HepG2 (cell line): ENCODE results near the gene BSND. TPM values are rescaled to one million over a fixed set of nuclear protein-coding genes. Genes with fewer than 3 reads are reported as not detected.

Experiments
- BHLHE40 ChIP-seq: IDR thresholded peaks from 2 replicates; pipeline ENCODE4 v1.6.1; 2011; ENCODE audit warnings: low read length, improper control_type of control experiment
- EEA1 ChIP-seq: sonication (generic); formaldehyde crosslinking; IDR thresholded peaks from 2 replicates; pipeline ENCODE4 v1.5.1; 2020; ENCODE audit warnings: mild to moderate bottlenecking, missing genetic modification reagents, borderline replicate concordance
- GABPB1 ChIP-seq: IDR thresholded peaks from 2 replicates; pipeline ENCODE4 v1.6.1; 2016; ENCODE audit warnings: mild to moderate bottlenecking, missing genetic modification reagents, moderate library complexity, missing compliant biosample characterization
- ISX ChIP-seq: sonication (generic); formaldehyde crosslinking; conservative IDR thresholded peaks from 2 replicates; pipeline ENCODE4 v1.5.0; 2020; ENCODE audit warnings: missing genetic modification reagents
- JDP2 ChIP-seq: sonication (generic); formaldehyde crosslinking; IDR thresholded peaks from 2 replicates; pipeline ENCODE4 v1.8.1; 2022; ENCODE audit warnings: missing genetic modification reagents, borderline replicate concordance
- NCOA2 ChIP-seq: sonication (generic); formaldehyde crosslinking; IDR thresholded peaks from 2 replicates; pipeline ENCODE4 v1.8.0; 2022; ENCODE audit warnings: inconsistent platforms
- NONO ChIP-seq, 2 experiments: fragments of 450-650 bp in 1 of 2; sonication (generic) in 1 of 2; formaldehyde crosslinking in 1 of 2; IDR thresholded peaks in 1 of 2; conservative IDR thresholded peaks in 1 of 2; 2 replicates each; pipeline versions ENCODE4 v1.6.1 to v1.8.0; 2017 to 2022; ENCODE audit warnings: mild to moderate bottlenecking in 1 of 2, missing genetic modification reagents in 1 of 2, moderate library complexity in 1 of 2
- PHF20 ChIP-seq: sonication (generic); formaldehyde crosslinking; IDR thresholded peaks from 2 replicates; pipeline ENCODE4 v1.5.0; 2020; ENCODE audit warnings: mild to moderate bottlenecking, missing genetic modification reagents
- SAP130 ChIP-seq: IDR thresholded peaks from 2 replicates; pipeline ENCODE4 v1.6.1; 2016; ENCODE audit warnings: low read depth
- SNRNP70 ChIP-seq: fragments of 200-400 bp; formaldehyde crosslinking; IDR thresholded peaks from 2 replicates; pipeline ENCODE4 v1.6.1; 2017; ENCODE audit warnings: mild to moderate bottlenecking, low read depth, low read length, moderate library complexity
- SP140L ChIP-seq: sonication (generic); formaldehyde crosslinking; IDR thresholded peaks from 2 replicates; pipeline ENCODE4 v1.4.0; 2020; ENCODE audit warnings: missing genetic modification reagents, borderline replicate concordance
- TAF15 ChIP-seq: fragments of 200-400 bp; formaldehyde crosslinking; IDR thresholded peaks from one replicate; pipeline ENCODE4 v1.6.1; 2018; ENCODE audit warnings: mild to moderate bottlenecking, low read depth, low read length; ENCODE audit not compliant: poor library complexity, severe bottlenecking
- TOPORS ChIP-seq: sonication (generic); formaldehyde crosslinking; IDR thresholded peaks from 2 replicates; pipeline ENCODE4 v1.8.0; 2023; ENCODE audit warnings: mild to moderate bottlenecking, missing genetic modification reagents
- ZNF619 ChIP-seq: sonication (generic); formaldehyde crosslinking; IDR thresholded peaks from 2 replicates; pipeline ENCODE4 v1.4.0; 2020; ENCODE audit warnings: mild to moderate bottlenecking, missing genetic modification reagents
- polyA plus RNA-seq, 8 experiments: library from polyadenylated mRNA; depleted of rRNA in 3 of 8; stranded (reverse) in 7 of 8; unstranded in 1 of 8; fragments of >200 nt; fragmentation: Illumina TruSeq in 4 of 8; extraction: Trizol in 4 of 8; gene quantifications; 2 replicates each; pipeline versions ENCODE4 v1.2.1 to v1.2.3, GENCODE V29; 2011 to 2016; ENCODE audit warnings: low read depth in 4 of 8, missing spikeins in 1 of 8, mixed read lengths in 1 of 8; ENCODE audit not compliant: insufficient read depth in 1 of 8
- total RNA-seq, 5 experiments: library from RNA; depleted of rRNA; stranded (reverse); fragments of >200 nt; fragmentation: Illumina TruSeq; extraction: Trizol; gene quantifications; 2 replicates each; pipeline ENCODE4 v1.2.3, GENCODE V29; 2016; ENCODE audit warnings: low read depth in 1 of 5
- TF ChIP-seq, protein P1 (sequence below): sonication (generic); formaldehyde crosslinking; IDR thresholded peaks from 2 replicates; pipeline ENCODE4 v1.9.0; 2021; ENCODE audit warnings: missing genetic modification reagents, borderline replicate concordance
- TF ChIP-seq, protein P2 (sequence below): sonication (generic); formaldehyde crosslinking; IDR thresholded peaks from 2 replicates; pipeline ENCODE4 v1.9.0; 2022; ENCODE audit warnings: missing genetic modification reagents, mild to moderate bottlenecking, borderline replicate concordance
- TF ChIP-seq, protein P3 (sequence below): sonication (generic); formaldehyde crosslinking; IDR thresholded peaks from 2 replicates; pipeline ENCODE4 v1.4.0; 2020; ENCODE audit warnings: missing genetic modification reagents
- TF ChIP-seq, protein P4 (sequence below): sonication (generic); formaldehyde crosslinking; IDR thresholded peaks from 2 replicates; pipeline ENCODE4 v1.8.1; 2022; ENCODE audit warnings: mild to moderate bottlenecking, missing genetic modification reagents

BSND gene
- total and polyA plus RNA-seq, 2 of the 13 experiments (the other 11 are each of a cell fraction or from before 2014, with no cell fraction given) = not detected

DNA sequence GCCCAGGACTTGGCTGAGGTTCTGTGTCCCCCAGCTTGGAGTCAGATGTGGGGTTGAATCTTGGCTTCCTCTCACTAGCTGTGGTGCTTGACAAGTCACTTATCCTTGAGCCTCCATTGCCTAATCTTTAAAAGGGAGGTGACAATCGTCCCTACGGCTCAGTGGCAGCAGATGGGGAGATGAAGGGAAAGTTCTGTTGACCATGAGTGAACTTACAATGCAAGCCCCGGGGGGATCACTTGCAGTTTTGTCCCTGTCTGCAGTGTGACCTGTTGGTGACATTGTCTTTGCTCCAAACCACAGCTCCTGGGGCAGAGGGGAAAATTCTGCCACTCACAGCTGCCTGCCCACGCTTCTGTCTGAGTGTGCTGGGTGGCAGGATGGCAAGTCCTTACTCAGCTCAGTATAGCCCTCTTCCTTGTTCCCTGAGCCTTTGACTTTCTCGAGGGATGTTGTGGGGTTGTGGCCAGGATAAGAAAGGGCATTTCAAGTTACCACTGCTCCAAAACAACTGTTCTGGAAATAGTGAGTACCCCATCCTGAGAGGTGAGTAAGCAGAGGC is 42.3 kb downstream of the BSND start (continued):
- TF ChIP-seq, protein P1, sequence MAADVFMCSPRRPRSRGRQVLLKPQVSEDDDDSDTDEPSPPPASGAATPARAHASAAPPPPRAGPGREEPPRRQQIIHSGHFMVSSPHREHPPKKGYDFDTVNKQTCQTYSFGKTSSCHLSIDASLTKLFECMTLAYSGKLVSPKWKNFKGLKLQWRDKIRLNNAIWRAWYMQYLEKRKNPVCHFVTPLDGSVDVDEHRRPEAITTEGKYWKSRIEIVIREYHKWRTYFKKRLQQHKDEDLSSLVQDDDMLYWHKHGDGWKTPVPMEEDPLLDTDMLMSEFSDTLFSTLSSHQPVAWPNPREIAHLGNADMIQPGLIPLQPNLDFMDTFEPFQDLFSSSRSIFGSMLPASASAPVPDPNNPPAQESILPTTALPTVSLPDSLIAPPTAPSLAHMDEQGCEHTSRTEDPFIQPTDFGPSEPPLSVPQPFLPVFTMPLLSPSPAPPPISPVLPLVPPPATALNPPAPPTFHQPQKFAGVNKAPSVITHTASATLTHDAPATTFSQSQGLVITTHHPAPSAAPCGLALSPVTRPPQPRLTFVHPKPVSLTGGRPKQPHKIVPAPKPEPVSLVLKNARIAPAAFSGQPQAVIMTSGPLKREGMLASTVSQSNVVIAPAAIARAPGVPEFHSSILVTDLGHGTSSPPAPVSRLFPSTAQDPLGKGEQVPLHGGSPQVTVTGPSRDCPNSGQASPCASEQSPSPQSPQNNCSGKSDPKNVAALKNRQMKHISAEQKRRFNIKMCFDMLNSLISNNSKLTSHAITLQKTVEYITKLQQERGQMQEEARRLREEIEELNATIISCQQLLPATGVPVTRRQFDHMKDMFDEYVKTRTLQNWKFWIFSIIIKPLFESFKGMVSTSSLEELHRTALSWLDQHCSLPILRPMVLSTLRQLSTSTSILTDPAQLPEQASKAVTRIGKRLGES (CRISPR knock-in tag) = no peak
- TF ChIP-seq EEA1 = no peak
- TF ChIP-seq, protein P2, sequence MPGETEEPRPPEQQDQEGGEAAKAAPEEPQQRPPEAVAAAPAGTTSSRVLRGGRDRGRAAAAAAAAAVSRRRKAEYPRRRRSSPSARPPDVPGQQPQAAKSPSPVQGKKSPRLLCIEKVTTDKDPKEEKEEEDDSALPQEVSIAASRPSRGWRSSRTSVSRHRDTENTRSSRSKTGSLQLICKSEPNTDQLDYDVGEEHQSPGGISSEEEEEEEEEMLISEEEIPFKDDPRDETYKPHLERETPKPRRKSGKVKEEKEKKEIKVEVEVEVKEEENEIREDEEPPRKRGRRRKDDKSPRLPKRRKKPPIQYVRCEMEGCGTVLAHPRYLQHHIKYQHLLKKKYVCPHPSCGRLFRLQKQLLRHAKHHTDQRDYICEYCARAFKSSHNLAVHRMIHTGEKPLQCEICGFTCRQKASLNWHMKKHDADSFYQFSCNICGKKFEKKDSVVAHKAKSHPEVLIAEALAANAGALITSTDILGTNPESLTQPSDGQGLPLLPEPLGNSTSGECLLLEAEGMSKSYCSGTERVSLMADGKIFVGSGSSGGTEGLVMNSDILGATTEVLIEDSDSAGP (CRISPR knock-in tag) = no peak
- no peak for TF ChIP-seq NCOA2 (CRISPR knock-in tag)
- TF ChIP-seq SP140L (CRISPR knock-in tag) = no peak
- TF ChIP-seq JDP2 (CRISPR knock-in tag) = no peak
- TF ChIP-seq PHF20 (CRISPR knock-in tag) = no peak
- no peak for TF ChIP-seq ISX (CRISPR knock-in tag)
- TF ChIP-seq, protein P3, sequence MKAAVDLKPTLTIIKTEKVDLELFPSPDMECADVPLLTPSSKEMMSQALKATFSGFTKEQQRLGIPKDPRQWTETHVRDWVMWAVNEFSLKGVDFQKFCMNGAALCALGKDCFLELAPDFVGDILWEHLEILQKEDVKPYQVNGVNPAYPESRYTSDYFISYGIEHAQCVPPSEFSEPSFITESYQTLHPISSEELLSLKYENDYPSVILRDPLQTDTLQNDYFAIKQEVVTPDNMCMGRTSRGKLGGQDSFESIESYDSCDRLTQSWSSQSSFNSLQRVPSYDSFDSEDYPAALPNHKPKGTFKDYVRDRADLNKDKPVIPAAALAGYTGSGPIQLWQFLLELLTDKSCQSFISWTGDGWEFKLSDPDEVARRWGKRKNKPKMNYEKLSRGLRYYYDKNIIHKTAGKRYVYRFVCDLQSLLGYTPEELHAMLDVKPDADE (CRISPR knock-in tag) = no peak
- TF ChIP-seq, protein P4, sequence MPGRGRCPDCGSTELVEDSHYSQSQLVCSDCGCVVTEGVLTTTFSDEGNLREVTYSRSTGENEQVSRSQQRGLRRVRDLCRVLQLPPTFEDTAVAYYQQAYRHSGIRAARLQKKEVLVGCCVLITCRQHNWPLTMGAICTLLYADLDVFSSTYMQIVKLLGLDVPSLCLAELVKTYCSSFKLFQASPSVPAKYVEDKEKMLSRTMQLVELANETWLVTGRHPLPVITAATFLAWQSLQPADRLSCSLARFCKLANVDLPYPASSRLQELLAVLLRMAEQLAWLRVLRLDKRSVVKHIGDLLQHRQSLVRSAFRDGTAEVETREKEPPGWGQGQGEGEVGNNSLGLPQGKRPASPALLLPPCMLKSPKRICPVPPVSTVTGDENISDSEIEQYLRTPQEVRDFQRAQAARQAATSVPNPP (CRISPR knock-in tag) = no peak
- TF ChIP-seq BHLHE40 = no peak
- no peak for TF ChIP-seq SNRNP70
- TF ChIP-seq TOPORS (CRISPR knock-in tag) = 0 out of 2 replicates have a peak, but pooled peaks have one; percentile 21
- no peak for TF ChIP-seq TAF15
- TF ChIP-seq SAP130 (CRISPR knock-in tag) = 0 out of 2 replicates have a peak, but pooled peaks have one; percentile 14
- no peak for TF ChIP-seq NONO (IDR thresholded peaks at IDR 0.05)
- TF ChIP-seq NONO (CRISPR knock-in tag; conservative IDR thresholded peaks at IDR 0.05) = no peak
- TF ChIP-seq GABPB1 = 0 out of 2 replicates have a peak, but pooled peaks have one; percentile 1
- TF ChIP-seq ZNF619 (CRISPR knock-in tag) = 0 out of 2 replicates have a peak, but pooled peaks have one; percentile 41
